T-cell (primary cell): Measurements from ENCODE around the gene ZNF286A. TPM values are rescaled to one million over a fixed set of nuclear protein-coding genes. Genes with fewer than 3 reads are reported as not detected.
A peak's percentile ranks its signal among the peaks of the same experiment; 100 is the strongest.
"Not testable (repeated sequence)": the region's sequence is repeated elsewhere in the genome, so short reads cannot be mapped to it uniquely, and the experiment has no call there.

Source experiments
- ATAC-seq, 4 experiments: fragments of 200-7000 bp in 3 of 4; fragments of 150-1000 bp in 1 of 4; cut with Tn5 transposase; replicated peaks in 1 of 4; 1 replicate in 3 of 4; 2 replicates in 1 of 4; pipeline ENCODE4 v1.10.0; 2021; ENCODE audit warnings: moderate library complexity in 3 of 4, mild to moderate bottlenecking in 2 of 4, moderate number of reproducible peaks in 1 of 4
- CTCF ChIA-PET, 2 donors: fragments of 300-600 bp; sonication (Branson Sonifier 250); formaldehyde crosslinking; loops; one replicate each; lab custom pipeline; 2022; ENCODE audit warnings: antibody characterized with exemption in 2 of 2; lab: Charles Lee
- POLR2A ChIA-PET, 2 donors: fragments of 300-600 bp; sonication (Branson Sonifier 250); formaldehyde crosslinking; loops; one replicate each; lab custom pipeline; 2022; ENCODE audit warnings: antibody characterized with exemption in 2 of 2; lab: Charles Lee
- DNase-seq, 35 experiments: peaks; one replicate each; pipeline versions ENCODE4 v3.0.0 to v3.0.0-alpha.2; 2013 to 2023
- H3K27ac ChIP-seq: one replicate; pipeline ENCODE4 v1.5.1; 2013; ENCODE audit warnings: low read length
- H3K27me3 ChIP-seq, 2 experiments: replicated peaks in 1 of 2; 1 replicate in 1 of 2; 2 replicates in 1 of 2; pipeline versions ENCODE4 v1.6.1 to v1.7.0; 2013; ENCODE audit warnings: low read length in 1 of 2, mixed read lengths in 1 of 2; ENCODE audit not compliant: control insufficient read depth in 2 of 2, insufficient read depth in 2 of 2; ENCODE audit errors: extremely low read depth in 1 of 2
- H3K36me3 ChIP-seq, 2 donors: 1 replicate in 1 of 2; 2 replicates in 1 of 2; pipeline versions ENCODE4 v1.6.1 to v1.7.0; 2013; ENCODE audit warnings: low read length in 1 of 2; ENCODE audit not compliant: control insufficient read depth in 2 of 2, insufficient read depth in 1 of 2; ENCODE audit errors: extremely low read depth in 1 of 2
- H3K4me1 ChIP-seq, 2 experiments: 1 replicate in 1 of 2; 2 replicates in 1 of 2; pipeline versions ENCODE4 v1.6.1 to v1.7.0; 2013; ENCODE audit warnings: low read length in 2 of 2, mixed read lengths in 1 of 2; ENCODE audit not compliant: insufficient read depth in 2 of 2, control insufficient read depth in 1 of 2; ENCODE audit errors: extremely low read depth in 1 of 2
- H3K4me3 ChIP-seq, 2 donors: 1 replicate in 1 of 2; 2 replicates in 1 of 2; pipeline versions ENCODE4 v1.5.1 to v1.7.0; 2013; ENCODE audit warnings: mild to moderate bottlenecking in 2 of 2, low read length in 1 of 2, moderate library complexity in 1 of 2; ENCODE audit not compliant: control insufficient read depth in 1 of 2; ENCODE audit errors: extremely low read depth in 1 of 2
- H3K9me3 ChIP-seq: 2 replicates; pipeline ENCODE4 v1.7.0; 2013
- H3K27ac Mint-ChIP-seq, 2 donors: one replicate each; pipeline ENCODE4 v1.8.0; 2020 to 2021; ENCODE audit warnings: mild to moderate bottlenecking in 2 of 2, mixed read lengths in 2 of 2
- H3K27me3 Mint-ChIP-seq, 2 donors: one replicate each; pipeline ENCODE4 v1.8.0; 2021 to 2022; ENCODE audit warnings: mixed read lengths in 2 of 2
- H3K36me3 Mint-ChIP-seq: one replicate; pipeline ENCODE4 v1.8.0; 2021; ENCODE audit warnings: mixed read lengths
- H3K4me1 Mint-ChIP-seq, 3 donors: one replicate each; pipeline ENCODE4 v1.8.0; 2020 to 2022; ENCODE audit warnings: mixed read lengths in 3 of 3, mild to moderate bottlenecking in 1 of 3
- H3K4me3 Mint-ChIP-seq, 3 donors: one replicate each; pipeline ENCODE4 v1.8.0; 2020 to 2022; ENCODE audit warnings: mild to moderate bottlenecking in 3 of 3, mixed read lengths in 3 of 3, moderate library complexity in 3 of 3
- H3K9me3 Mint-ChIP-seq, 3 donors: one replicate each; pipeline ENCODE4 v1.8.0; 2020 to 2022; ENCODE audit warnings: mixed read lengths in 3 of 3
- WGBS: methylation state at CpG from one replicate; pipeline ENCODE4 v1.1.5; 2013; ENCODE audit warnings: missing lambda C conversion rate; ENCODE audit not compliant: insufficient coverage; 5-methylcytosine and 5-hydroxymethylcytosine counted together
- total RNA-seq, 35 experiments: library from RNA in 6 of 35; stranded (reverse) in 6 of 35; fragments of 120-200 nt in 1 of 35; gene quantifications; one replicate each; pipeline versions ENCODE4 v1.2.1 to v1.2.4 and lab custom pipeline; 2013 to 2026

The ZNF286A gene
- total RNA-seq (10 to 100 TPM; 15.9 to 44.3 (median 26.0) TPM), total RNA-seq (lab: John Stamatoyannopoulos, UW) (4.6 to 18.4 (median 13.6) reads per million in 29 experiments)
- total RNA-seq (2013), result 28.9 TPM

- POLR2A ChIA-PET, CTCF ChIA-PET: not testable (repeated sequence)
- 0% methylated on average over 27 of the region's 44 CpGs for WGBS
These were observed at the start of gene ZNF286A for GRCh38 chr17:15699413-15699924. ZNF286A (plus strand) TSS chr17:15699752; CDS start chr17:15700330, 578 bp downstream.

GRCh38 chr17:15649861-15650421, 49.6 kb upstream of the ZNF286A start:
- Mint-ChIP-seq H3K36me3 (no peaks in the 10 kb centered on the region), H3K27ac (no peak overlapping the region), H3K27me3 (no peaks in the 10 kb centered on the region), H3K4me1 (peaks cover 9 to 18% (median 13%) of the 10 kb centered on the region in 3 donors), H3K9me3 (no peaks in the 10 kb centered on the region), H3K4me3 (peak overlapping the region in 1 of 3 donors; percentile 57)
- H3K4me3 ChIP-seq, result no peak overlapping the region
- ChIA-PET CTCF (no interaction called here), POLR2A (no interaction called here)
- DNase-seq, result no peak
- H3K36me3 ChIP-seq, result no peaks in the 10 kb centered on the region
- WGBS, result no CpG with 5 or more reads among the region's 6 CpGs
- no peaks in the 10 kb centered on the region for H3K9me3 ChIP-seq
- H3K4me1 ChIP-seq, result peaks cover 0 to 11% of the 10 kb centered on the region in 2 experiments
- H3K27ac ChIP-seq, result no peak overlapping the region
- H3K27me3 ChIP-seq, result no peaks in the 10 kb centered on the region
- ATAC-seq, result no peak

More at GRCh38 chr17:15699413-15699924, at the start of gene ZNF286A:
- not testable (repeated sequence) for H3K9me3 Mint-ChIP-seq, H3K9me3 ChIP-seq, H3K27me3 Mint-ChIP-seq, H3K27me3 ChIP-seq, H3K4me1 ChIP-seq, H3K36me3 ChIP-seq
- peaks cover 6 to 19% (median 12%) of the 10 kb centered on the region in 3 donors for H3K4me1 Mint-ChIP-seq
- peak within 1 kb of the TSS; percentile 77 for H3K27ac ChIP-seq
- peak within 1 kb of the TSS; percentile 70 to 72 for H3K4me3 ChIP-seq
- H3K27ac Mint-ChIP-seq, result peak within 1 kb of the TSS; percentile 87 to 95
- DNase-seq, result peak; percentile 76 to 97 (median 86)
- H3K36me3 Mint-ChIP-seq, result peaks cover 12% of the 10 kb centered on the region
- ATAC-seq, result peak; percentile 95 to 98 (median 96)
- H3K4me3 Mint-ChIP-seq, result peak within 1 kb of the TSS; percentile 92 to 98 (median 92)

- peak overlapping the region; percentile 21 to 65 (median 57) for H3K4me3 Mint-ChIP-seq
- peaks cover 9 to 18% (median 13%) of the 10 kb centered on the region in 3 donors for H3K4me1 Mint-ChIP-seq
- H3K27me3 Mint-ChIP-seq, result no peaks in the 10 kb centered on the region
- no peaks in the 10 kb centered on the region for H3K36me3 ChIP-seq
- H3K9me3 ChIP-seq, result no peaks in the 10 kb centered on the region
- H3K9me3 Mint-ChIP-seq, result no peaks in the 10 kb centered on the region
- ChIA-PET CTCF (no interaction called here), POLR2A (no interaction called here)
- peak overlapping the region in 1 of 2 donors; percentile 16 for H3K4me3 ChIP-seq
- no peaks in the 10 kb centered on the region for H3K27me3 ChIP-seq
- no peak for DNase-seq
- WGBS, result 74% methylated on average over 6 of the region's 14 CpGs
- peaks cover 0 to 11% of the 10 kb centered on the region in 2 experiments for H3K4me1 ChIP-seq
- H3K36me3 Mint-ChIP-seq, result no peaks in the 10 kb centered on the region
- H3K27ac ChIP-seq, result no peak overlapping the region
- no peak overlapping the region for H3K27ac Mint-ChIP-seq
- ATAC-seq, result peak in 1 of 4 experiments; percentile 16
These were observed 48.6 kb upstream of the ZNF286A start for GRCh38 chr17:15650741-15651582.

GRCh38 chr17:15651583-15652110, 47.9 kb upstream of the ZNF286A start:
- Histone ChIP-seq H3K36me3 (no peaks in the 10 kb centered on the region), H3K27me3 (no peaks in the 10 kb centered on the region), H3K27ac (no peak overlapping the region), H3K4me1 (peaks cover 0 to 11% of the 10 kb centered on the region in 2 experiments), H3K9me3 (no peaks in the 10 kb centered on the region), H3K4me3 (peak overlapping the region in 1 of 2 donors; percentile 16)
- DNase-seq (peak in 23 of 35 experiments; percentile 1 to 39 (median 6)), ATAC-seq (peak; percentile 40 to 68 (median 64))
- ChIA-PET CTCF (no interaction called here), POLR2A (no interaction called here)
- Mint-ChIP-seq H3K27me3 (no peaks in the 10 kb centered on the region), H3K4me3 (peak overlapping the region; percentile 24 to 65 (median 54)), H3K36me3 (peaks cover 4% of the 10 kb centered on the region), H3K9me3 (no peaks in the 10 kb centered on the region), H3K4me1 (peaks cover 9 to 18% (median 13%) of the 10 kb centered on the region in 3 donors), H3K27ac (no peak overlapping the region)
- 14% methylated on average over 7 of the region's 8 CpGs for whole genome bisulfite sequencing

GRCh38 chr17:15652960-15653359, 46.6 kb upstream of the ZNF286A start:
- no peak overlapping the region for H3K27ac ChIP-seq
- 100% methylated on average over 1 of the region's 6 CpGs for WGBS
- no peak for ATAC-seq
- H3K4me3 ChIP-seq, result no peak overlapping the region
- ChIA-PET POLR2A (no interaction called here), CTCF (no interaction called here)
- H3K9me3 ChIP-seq, result no peaks in the 10 kb centered on the region
- H3K36me3 ChIP-seq, result no peaks in the 10 kb centered on the region
- H3K4me3 Mint-ChIP-seq, result no peak overlapping the region
- H3K27ac Mint-ChIP-seq, result no peak overlapping the region
- DNase-seq, result no peak
- no peaks in the 10 kb centered on the region for H3K9me3 Mint-ChIP-seq
- no peaks in the 10 kb centered on the region for H3K27me3 ChIP-seq
- peaks cover 8% of the 10 kb centered on the region for H3K36me3 Mint-ChIP-seq
- no peaks in the 10 kb centered on the region for H3K27me3 Mint-ChIP-seq
- peaks cover 0 to 11% of the 10 kb centered on the region in 2 experiments for H3K4me1 ChIP-seq
- H3K4me1 Mint-ChIP-seq, result peaks cover 9 to 18% (median 13%) of the 10 kb centered on the region in 3 donors

GRCh38 chr17:15654401-15654800, 45.2 kb upstream of the ZNF286A start:
- H3K4me1 ChIP-seq, result peaks cover 0 to 11% of the 10 kb centered on the region in 2 experiments
- H3K27ac Mint-ChIP-seq, H3K4me3 ChIP-seq, CTCF ChIA-PET, H3K36me3 ChIP-seq, H3K27me3 Mint-ChIP-seq, DNase-seq, H3K27me3 ChIP-seq, POLR2A ChIA-PET, H3K9me3 ChIP-seq, H3K9me3 Mint-ChIP-seq, H3K4me3 Mint-ChIP-seq, H3K27ac ChIP-seq, ATAC-seq: not testable (repeated sequence)
- WGBS, result no CpG with 5 or more reads among the region's 3 CpGs
- peaks cover 14% of the 10 kb centered on the region for H3K36me3 Mint-ChIP-seq
- peaks cover 9 to 18% (median 13%) of the 10 kb centered on the region in 3 donors for H3K4me1 Mint-ChIP-seq
